HEK293T (cell line): ENCODE data around the gene MED16.
"Not testable (repeated sequence)": the region's sequence is repeated elsewhere in the genome, so short reads cannot be mapped to it uniquely, and the experiment has no call there.

Experiments used
- CTCF ChIA-PET: fragments of 350-600 bp; formaldehyde crosslinking; extraction: SDS; loops from one replicate; lab custom pipeline; 2021; ENCODE audit warnings: antibody characterized with exemption, inconsistent platforms; lab: Yijun Ruan, JAX
- POLR2A ChIA-PET: fragments of 350-600 bp; formaldehyde crosslinking; extraction: SDS; loops from one replicate; lab custom pipeline; 2020; ENCODE audit warnings: antibody characterized with exemption, inconsistent platforms; lab: Yijun Ruan, JAX
- DNase-seq: peaks from one replicate; pipeline ENCODE4 v3.0.0; 2012; ENCODE audit warnings: mixed read lengths; ENCODE audit errors: extremely low spot score
- ARNT ChIP-seq: fragments of 450-650 bp; IDR thresholded peaks from 2 replicates; pipeline ENCODE4 v1.6.1; 2017; ENCODE audit warnings: mild to moderate bottlenecking
- BHLHE40 ChIP-seq: fragments of 450-650 bp; IDR thresholded peaks from 2 replicates; pipeline ENCODE4 v1.6.1; 2016; ENCODE audit warnings: mild to moderate bottlenecking, moderate library complexity, borderline replicate concordance
- CTBP1 ChIP-seq: fragments of 450-650 bp; IDR thresholded peaks from 2 replicates; pipeline ENCODE4 v1.6.1; 2016; ENCODE audit warnings: borderline replicate concordance
- ELF4 ChIP-seq: fragments of 450-650 bp; IDR thresholded peaks from 2 replicates; pipeline ENCODE4 v1.6.1; 2017; ENCODE audit warnings: antibody characterized with exemption
- FOXA1 ChIP-seq: fragments of 450-650 bp; IDR thresholded peaks from 2 replicates; pipeline ENCODE4 v1.6.1; 2016; ENCODE audit warnings: mild to moderate bottlenecking
- FOXK2 ChIP-seq: fragments of 450-650 bp; IDR thresholded peaks from 2 replicates; pipeline ENCODE4 v1.6.1; 2016; ENCODE audit warnings: mild to moderate bottlenecking
- FOXM1 ChIP-seq: fragments of 450-650 bp; IDR thresholded peaks from 2 replicates; pipeline ENCODE4 v1.6.1; 2017; ENCODE audit warnings: mild to moderate bottlenecking, borderline replicate concordance
- HDGF ChIP-seq: fragments of 450-650 bp; IDR thresholded peaks from 2 replicates; pipeline ENCODE4 v1.6.1; 2017; ENCODE audit warnings: antibody characterized with exemption, borderline replicate concordance
- L3MBTL2 ChIP-seq: fragments of 450-650 bp; conservative IDR thresholded peaks from 2 replicates; pipeline ENCODE4 v1.6.1; 2016; ENCODE audit warnings: mild to moderate bottlenecking
- LEF1 ChIP-seq: fragments of 450-650 bp; IDR thresholded peaks from 2 replicates; pipeline ENCODE4 v1.6.1; 2017; ENCODE audit warnings: mild to moderate bottlenecking, borderline replicate concordance
- NFRKB ChIP-seq: fragments of 450-650 bp; IDR thresholded peaks from 2 replicates; pipeline ENCODE4 v1.6.1; 2016; ENCODE audit warnings: mild to moderate bottlenecking, moderate library complexity
- PKNOX1 ChIP-seq: fragments of 450-650 bp; IDR thresholded peaks from 2 replicates; pipeline ENCODE4 v1.6.1; 2016
- SP1 ChIP-seq: fragments of 450-650 bp; IDR thresholded peaks from 2 replicates; pipeline ENCODE4 v1.6.1; 2017
- SUZ12 ChIP-seq: fragments of 450-650 bp; IDR thresholded peaks from 2 replicates; pipeline ENCODE4 v1.6.1; 2016; ENCODE audit warnings: mild to moderate bottlenecking
- TARDBP ChIP-seq: fragments of 450-650 bp; IDR thresholded peaks from 2 replicates; pipeline ENCODE4 v1.6.1; 2016
- ZNF384 ChIP-seq: fragments of 450-650 bp; IDR thresholded peaks from 2 replicates; pipeline ENCODE4 v1.6.1; 2016

Gene MED16

GRCh38 chr19:884420-885211 lies 8.4 kb downstream of the MED16 start:
- TF ChIP-seq HDGF = no peak
- TF ChIP-seq TARDBP = no peak
- no peak for TF ChIP-seq ZNF384
- TF ChIP-seq SUZ12 = no peak
- no peak for TF ChIP-seq SP1
- no peak for TF ChIP-seq ELF4
- TF ChIP-seq ARNT = no peak
- no peak for TF ChIP-seq PKNOX1
- TF ChIP-seq CTBP1 = no peak
- no peak for TF ChIP-seq FOXK2
- CTCF ChIA-PET = no interaction called here
- POLR2A ChIA-PET = no interaction called here
- no peak for DNase-seq

GRCh38 chr19:883661-884211 lies 9.3 kb downstream of the MED16 start:
- POLR2A ChIA-PET = interaction anchor here (1.5 kb wide), 1 partner anchor 9 kb away, joined by 4 read pairs; the partner anchor contains the start of genes MED16 and RNU6-9
- CTCF ChIA-PET = interaction anchor here (0.5 kb wide), 1 partner anchor 10 kb away, joined by 4 read pairs; no protein-coding TSS in a partner anchor
- no peak for TF ChIP-seq BHLHE40
- TF ChIP-seq ZNF384 = no peak
- TF ChIP-seq FOXA1 = no peak
- no peak for TF ChIP-seq HDGF
- no peak for TF ChIP-seq ARNT
- DNase-seq = no peak

- POLR2A ChIA-PET = interaction anchor here (1.5 kb wide), 1 partner anchor 10 kb away, joined by 4 read pairs; the partner anchor contains the start of genes MED16 and RNU6-9
Observed at GRCh38 chr19:882871-883497, 10.0 kb downstream of the MED16 start.

GRCh38 chr19:881385-882071 lies 11.5 kb downstream of the MED16 start:
- DNase-seq = no peak
- CTCF ChIA-PET = no interaction called here
- POLR2A ChIA-PET = interaction anchor here (0.7 to 1.5 kb wide), 2 partner anchors 12 to 28 kb away, joined by 3 to 4 read pairs; partner anchors contain the start of gene RNU6-9
- TF ChIP-seq ELF4 (no peak), FOXM1 (no peak), BHLHE40 (no peak), TARDBP (no peak), SUZ12 (no peak), ZNF384 (no peak), L3MBTL2 (no peak), FOXK2 (no peak), LEF1 (no peak), FOXA1 (no peak), ARNT (no peak), NFRKB (no peak), CTBP1 (no peak), SP1 (no peak), PKNOX1 (no peak), HDGF (no peak)

More at GRCh38 chr19:882871-883497, 10.0 kb downstream of the MED16 start:
- CTCF ChIA-PET = no interaction called here
- no peak for TF ChIP-seq TARDBP
- no peak for TF ChIP-seq SUZ12
- no peak for TF ChIP-seq HDGF
- no peak for TF ChIP-seq ELF4
- no peak for TF ChIP-seq FOXM1
- no peak for TF ChIP-seq CTBP1
- no peak for TF ChIP-seq PKNOX1
- TF ChIP-seq BHLHE40 = no peak
- TF ChIP-seq LEF1 = no peak
- TF ChIP-seq ZNF384 = no peak
- no peak for TF ChIP-seq ARNT
- no peak for TF ChIP-seq FOXA1
- DNase-seq = no peak

GRCh38 chr19:879711-880438 lies 13.1 kb downstream of the MED16 start:
- ChIA-PET POLR2A (interaction anchor here (1.3 kb wide), 1 partner anchor 13 kb away, joined by 3 read pairs; the partner anchor contains the start of genes MED16 and RNU6-9), CTCF (no interaction called here)
- TF ChIP-seq CTBP1 = no peak
- no peak for DNase-seq

- POLR2A ChIA-PET = interaction anchor here (1.3 kb wide), 1 partner anchor 14 kb away, joined by 3 read pairs; the partner anchor contains the start of genes MED16 and RNU6-9
- DNase-seq, CTCF ChIA-PET: not testable (repeated sequence)
Observed at GRCh38 chr19:878751-879561, 14.0 kb downstream of the MED16 start.

GRCh38 chr19:877992-878660 lies 14.9 kb downstream of the MED16 start:
- POLR2A ChIA-PET, CTCF ChIA-PET, DNase-seq: not testable (repeated sequence)
